ENCODE measurements around the gene GLI3. TPM values are rescaled to one million over a fixed set of nuclear protein-coding genes. Genes with fewer than 3 reads are reported as not detected.

Gene GLI3
- total and polyA plus RNA-seq, 10 of the 15 experiments (the other 5 are each of a cell fraction or from before 2014, with no cell fraction given), result 0.01 TPM; not detected in 8

GRCh38 chr7:42226354-42226941 lies 10.6 kb downstream of the GLI3 start:
- no peaks in the 10 kb centered on the region for H4K20me1 ChIP-seq (ENCODE audit: control insufficient read depth, insufficient read depth)
- POLR2A ChIA-PET, result no interaction called here
- TF ChIP-seq IKZF2 (IDR thresholded peaks at IDR 0.05), result no peak
- no peak for TF ChIP-seq SMC3 (IDR thresholded peaks at IDR 0.05; ENCODE audit: borderline replicate concordance, low read length)
- no peak for TF ChIP-seq PAX8 (IDR thresholded peaks at IDR 0.05)
- no peak for FAIRE-seq
- no peaks in the 10 kb centered on the region for H3K9me3 ChIP-seq (replicated peaks; ENCODE audit: control insufficient read depth, insufficient read depth, low read length)
- 12% methylated on average over 5 of the region's 5 CpGs for WGBS (ENCODE audit: insufficient coverage, insufficient replicate concordance, low lambda C conversion rate, missing lambda C conversion rate)
- H2AFZ ChIP-seq (ENCODE audit: control insufficient read depth, low read depth, low read length), result no peak overlapping the region
- RAD21 ChIA-PET (ENCODE audit: unreplicated experiment), result no interaction called here
- intact Hi-C loops (cut with micrococcal nuclease; ENCODE audit: unreplicated experiment), result no loop called here
- H3K4me1 ChIP-seq (ENCODE audit: control insufficient read depth, insufficient read depth, low read length), result no peaks in the 10 kb centered on the region
- in situ Hi-C loops (cut with MboI), result no loop called here
- H3K27me3 ChIP-seq (replicated peaks in 1 of 2; ENCODE audit: control insufficient read depth in 2 of 2, insufficient read depth in 2 of 2, low read length in 1 of 2), result peaks cover 0 to 7% of the 10 kb centered on the region in 2 experiments; a peak in 3 of 4 replicates
- no peaks in the 10 kb centered on the region for H3K79me2 ChIP-seq (ENCODE audit: control insufficient read depth, insufficient read depth, low read length)
- no peak for DNase-seq (ENCODE audit: low read depth, low spot score)
- H3K27ac ChIP-seq (ENCODE audit: control insufficient read depth, insufficient read depth), result no peak overlapping the region
- H3K4me3 ChIP-seq, result no peak overlapping the region
- CTCF ChIA-PET, result no interaction called here
- H3K9ac ChIP-seq (ENCODE audit: control insufficient read depth, insufficient read depth, low read length), result no peak overlapping the region
- no peaks in the 10 kb centered on the region for H3K36me3 ChIP-seq (ENCODE audit: control insufficient read depth in 2 of 2, insufficient read depth in 2 of 2, low read length in 1 of 2)
- no peak overlapping the region for H3K4me2 ChIP-seq (ENCODE audit: control insufficient read depth, insufficient read depth)
- ATAC-seq, result no peak
- SMC1A ChIA-PET (ENCODE audit: uncharacterized antibody, unreplicated experiment), result interaction anchor here (1.6 kb wide), 1 partner anchor 10 kb away, joined by 3 read pairs; no protein-coding TSS in a partner anchor
- BruUV-seq (replicated peaks), result no TSS peak

GRCh38 chr7:42224391-42225003 lies 12.5 kb downstream of the GLI3 start:
- H3K27me3 ChIP-seq (replicated peaks in 1 of 2; ENCODE audit: control insufficient read depth in 2 of 2, insufficient read depth in 2 of 2, low read length in 1 of 2), result peaks cover 0 to 7% of the 10 kb centered on the region in 2 experiments; a peak in 3 of 4 replicates
- H3K9ac ChIP-seq (ENCODE audit: control insufficient read depth, insufficient read depth, low read length), result no peak overlapping the region
- no peak overlapping the region for H3K4me2 ChIP-seq (ENCODE audit: control insufficient read depth, insufficient read depth)
- H3K9me3 ChIP-seq (replicated peaks; ENCODE audit: control insufficient read depth, insufficient read depth, low read length), result no peaks in the 10 kb centered on the region
- BruUV-seq (replicated peaks), result no TSS peak
- in situ Hi-C loops (cut with MboI), result no loop called here
- intact Hi-C loops (cut with micrococcal nuclease; ENCODE audit: unreplicated experiment), result no loop called here
- H4K20me1 ChIP-seq (ENCODE audit: control insufficient read depth, insufficient read depth), result no peaks in the 10 kb centered on the region
- RAD21 ChIA-PET (ENCODE audit: unreplicated experiment), result no interaction called here
- FAIRE-seq (no peak), DNase-seq (ENCODE audit: low read depth, low spot score) (no peak), ATAC-seq (no peak)
- 38% methylated on average over 8 of the region's 8 CpGs for WGBS (ENCODE audit: insufficient coverage, insufficient replicate concordance, low lambda C conversion rate, missing lambda C conversion rate)
- no peak overlapping the region for H3K4me3 ChIP-seq
- POLR2A ChIA-PET, result no interaction called here
- no peaks in the 10 kb centered on the region for H3K79me2 ChIP-seq (ENCODE audit: control insufficient read depth, insufficient read depth, low read length)
- CTCF ChIA-PET, result no interaction called here
- H2AFZ ChIP-seq (ENCODE audit: control insufficient read depth, low read depth, low read length), result no peak overlapping the region
- H3K36me3 ChIP-seq (ENCODE audit: control insufficient read depth in 2 of 2, insufficient read depth in 2 of 2, low read length in 1 of 2), result no peaks in the 10 kb centered on the region
- SMC1A ChIA-PET (ENCODE audit: uncharacterized antibody, unreplicated experiment), result interaction anchor here (1.6 kb wide), 1 partner anchor 8 kb away, joined by 3 read pairs; no protein-coding TSS in a partner anchor
- H3K4me1 ChIP-seq (ENCODE audit: control insufficient read depth, insufficient read depth, low read length), result no peaks in the 10 kb centered on the region
- H3K27ac ChIP-seq (ENCODE audit: control insufficient read depth, insufficient read depth), result no peak overlapping the region
- TF ChIP-seq NRF1 (conservative IDR thresholded peaks at IDR 0.05; ENCODE audit: low read depth, low read length), result no peak
- TF ChIP-seq ZNF622 (IDR thresholded peaks at IDR 0.05), result no peak
- no peak for TF ChIP-seq HDAC6 (IDR thresholded peaks at IDR 0.05; ENCODE audit: unreplicated experiment)
- no peak for TF ChIP-seq CUX1 (IDR thresholded peaks at IDR 0.05; ENCODE audit: insufficient replicate concordance, low read depth, low read length)
- no peak for TF ChIP-seq SREBF1 (IDR thresholded peaks at IDR 0.05; ENCODE audit: low read length)
- TF ChIP-seq SMAD1 (IDR thresholded peaks at IDR 0.05; ENCODE audit: low read depth, partially characterized antibody), result no peak
- TF ChIP-seq SUZ12 (IDR thresholded peaks at IDR 0.05; ENCODE audit: unreplicated experiment), result no peak
- no peak for TF ChIP-seq GATAD2B (conservative IDR thresholded peaks at IDR 0.05; ENCODE audit: low read depth)
- TF ChIP-seq NR2F1 (conservative IDR thresholded peaks at IDR 0.05), result no peak
- no peak for TF ChIP-seq TBL1XR1 (IDR thresholded peaks at IDR 0.05; ENCODE audit: low read depth, low read length)
- no peak for TF ChIP-seq BMI1 (IDR thresholded peaks at IDR 0.05; ENCODE audit: borderline replicate concordance)

All from GM12878 (cell line).